HepG2 (cell line): Measurements from ENCODE around the gene ZBTB7B. TPM values are rescaled to one million over a fixed set of nuclear protein-coding genes. Genes with fewer than 3 reads are reported as not detected.
A peak's percentile ranks its signal among the peaks of the same experiment; 100 is the strongest.

Experiments used
- ATAD3A ChIP-seq: sonication (generic); formaldehyde crosslinking; IDR thresholded peaks from 2 replicates; pipeline ENCODE4 v1.4.0; 2020; ENCODE audit warnings: missing genetic modification reagents
- CHD2 ChIP-seq: IDR thresholded peaks from 2 replicates; pipeline ENCODE4 v1.6.1; 2011; ENCODE audit warnings: low read depth, low read length, improper control_type of control experiment
- E2F1 ChIP-seq: sonication (generic); formaldehyde crosslinking; IDR thresholded peaks from 2 replicates; pipeline ENCODE4 v1.5.0; 2020; ENCODE audit warnings: missing genetic modification reagents
- HOXA7 ChIP-seq: sonication (generic); formaldehyde crosslinking; IDR thresholded peaks from 2 replicates; pipeline ENCODE4 v1.8.1; 2022; ENCODE audit warnings: mild to moderate bottlenecking, missing genetic modification reagents, moderate library complexity
- KLF6 ChIP-seq: IDR thresholded peaks from 2 replicates; pipeline ENCODE4 v1.8.0; 2016; ENCODE audit warnings: missing biosample characterization, missing genetic modification reagents
- MAX ChIP-seq: IDR thresholded peaks from 2 replicates; pipeline ENCODE4 v1.6.1; 2012; ENCODE audit warnings: inconsistent platforms
- PCBP1 ChIP-seq: fragments of 200-400 bp; formaldehyde crosslinking; IDR thresholded peaks from 2 replicates; pipeline ENCODE4 v1.6.1; 2017; ENCODE audit warnings: mild to moderate bottlenecking, low read depth, low read length, borderline replicate concordance
- ZBTB43 ChIP-seq: sonication (generic); formaldehyde crosslinking; conservative IDR thresholded peaks from 2 replicates; pipeline ENCODE4 v1.4.0; 2020; ENCODE audit warnings: missing genetic modification reagents
- ZFYVE20 ChIP-seq: sonication (generic); formaldehyde crosslinking; IDR thresholded peaks from 2 replicates; pipeline ENCODE4 v1.8.0; 2023; ENCODE audit warnings: low read depth, mild to moderate bottlenecking, moderate library complexity, missing genetic modification reagents, borderline replicate concordance
- ZNF274 ChIP-seq: sonication (generic); formaldehyde crosslinking; IDR thresholded peaks from 2 replicates; pipeline ENCODE4 v1.5.1; 2020; ENCODE audit warnings: mild to moderate bottlenecking, missing genetic modification reagents
- ZNF292 ChIP-seq: sonication (generic); formaldehyde crosslinking; IDR thresholded peaks from 2 replicates; pipeline ENCODE4 v1.8.1; 2022; ENCODE audit warnings: mild to moderate bottlenecking, low read depth, missing genetic modification reagents, borderline replicate concordance
- ZNF3 ChIP-seq: IDR thresholded peaks from 2 replicates; pipeline ENCODE4 v1.7.0; 2017; ENCODE audit warnings: inconsistent platforms
- ZNF326 ChIP-seq: sonication (generic); formaldehyde crosslinking; IDR thresholded peaks from 2 replicates; pipeline ENCODE4 v1.4.0; 2020; ENCODE audit warnings: missing genetic modification reagents, borderline replicate concordance
- ZNF468 ChIP-seq: sonication (generic); formaldehyde crosslinking; IDR thresholded peaks from 2 replicates; pipeline ENCODE4 v1.8.0; 2022; ENCODE audit warnings: mild to moderate bottlenecking, moderate library complexity, missing genetic modification reagents
- ZNF512B ChIP-seq: sonication (generic); formaldehyde crosslinking; IDR thresholded peaks from 2 replicates; pipeline ENCODE4 v1.5.1; 2020; ENCODE audit warnings: missing genetic modification reagents, mild to moderate bottlenecking, borderline replicate concordance
- ZNF761 ChIP-seq: sonication (generic); formaldehyde crosslinking; conservative IDR thresholded peaks from 2 replicates; pipeline ENCODE4 v1.4.0; 2020; ENCODE audit warnings: mild to moderate bottlenecking, missing genetic modification reagents
- polyA plus RNA-seq, 8 experiments: library from polyadenylated mRNA; depleted of rRNA in 3 of 8; stranded (reverse) in 7 of 8; unstranded in 1 of 8; fragments of >200 nt; fragmentation: Illumina TruSeq in 4 of 8; extraction: Trizol in 4 of 8; gene quantifications; 2 replicates each; pipeline versions ENCODE4 v1.2.1 to v1.2.3, GENCODE V29; 2011 to 2016; ENCODE audit warnings: low read depth in 4 of 8, missing spikeins in 1 of 8, mixed read lengths in 1 of 8; ENCODE audit not compliant: insufficient read depth in 1 of 8
- total RNA-seq, 5 experiments: library from RNA; depleted of rRNA; stranded (reverse); fragments of >200 nt; fragmentation: Illumina TruSeq; extraction: Trizol; gene quantifications; 2 replicates each; pipeline ENCODE4 v1.2.3, GENCODE V29; 2016; ENCODE audit warnings: low read depth in 1 of 5
- TF ChIP-seq, protein P1 (sequence below): sonication (generic); formaldehyde crosslinking; IDR thresholded peaks from 2 replicates; pipeline ENCODE4 v1.5.0; 2020; ENCODE audit warnings: missing genetic modification reagents
- TF ChIP-seq, protein P2 (sequence below): sonication (generic); formaldehyde crosslinking; IDR thresholded peaks from 2 replicates; pipeline ENCODE4 v1.4.0; 2020; ENCODE audit warnings: missing genetic modification reagents, borderline replicate concordance

ZBTB7B gene
- total and polyA plus RNA-seq, 2 of the 13 experiments (the other 11 are each of a cell fraction or from before 2014, with no cell fraction given), result 15.5 to 17.5 TPM

DNA sequence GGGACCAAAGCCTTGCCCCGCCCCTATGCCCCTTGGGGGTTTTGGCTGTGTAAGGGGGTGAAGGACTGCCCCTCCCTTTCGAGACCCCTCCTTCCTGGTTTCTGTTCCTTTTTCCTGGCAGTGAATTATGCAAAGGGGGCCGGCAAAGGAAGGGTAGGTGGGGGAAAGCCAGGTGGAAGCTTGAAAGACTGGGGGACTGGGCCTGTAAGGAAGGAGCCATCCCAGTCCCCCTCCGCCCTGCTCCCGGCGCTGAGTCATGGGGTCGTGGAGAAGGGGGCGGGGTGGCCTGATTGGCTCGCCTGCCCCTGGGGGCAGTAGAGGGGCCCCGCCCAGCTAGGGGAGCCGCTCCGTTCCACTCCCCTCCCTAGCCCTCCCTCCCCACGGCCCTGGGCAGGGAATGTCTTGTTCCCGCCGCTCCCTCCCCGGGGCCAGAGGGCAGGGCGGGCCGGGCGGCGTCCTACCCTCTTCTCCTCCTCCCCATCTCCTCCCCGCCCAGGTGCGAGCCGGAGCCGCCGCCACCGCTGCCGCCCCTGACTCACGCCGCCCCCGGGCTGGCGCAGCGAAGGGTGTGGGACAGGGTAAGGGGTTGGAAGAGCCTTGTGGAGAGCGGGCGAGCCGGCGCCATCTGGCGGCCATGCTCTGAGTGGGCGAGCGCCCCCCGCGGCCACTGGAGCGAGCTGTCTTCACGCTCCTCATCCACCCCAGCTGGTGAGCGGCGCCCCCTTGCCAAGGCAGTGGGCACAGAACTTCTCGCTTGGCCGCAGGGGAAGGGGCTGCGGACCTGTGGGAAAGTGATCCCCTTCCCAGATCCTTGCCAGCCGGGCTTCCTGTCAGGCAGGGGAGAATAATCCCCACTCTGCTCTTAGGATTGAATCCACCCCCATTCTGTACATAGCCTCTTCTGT is 14.7 kb downstream of the ZBTB7B start (continued):
- no peak for TF ChIP-seq ZBTB43 (CRISPR knock-in tag)
- TF ChIP-seq PCBP1, result 0 out of 2 replicates have a peak, but pooled peaks have one; percentile 30
- TF ChIP-seq CHD2, result no peak
- TF ChIP-seq, protein P1, sequence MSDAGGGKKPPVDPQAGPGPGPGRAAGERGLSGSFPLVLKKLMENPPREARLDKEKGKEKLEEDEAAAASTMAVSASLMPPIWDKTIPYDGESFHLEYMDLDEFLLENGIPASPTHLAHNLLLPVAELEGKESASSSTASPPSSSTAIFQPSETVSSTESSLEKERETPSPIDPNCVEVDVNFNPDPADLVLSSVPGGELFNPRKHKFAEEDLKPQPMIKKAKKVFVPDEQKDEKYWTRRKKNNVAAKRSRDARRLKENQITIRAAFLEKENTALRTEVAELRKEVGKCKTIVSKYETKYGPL (CRISPR knock-in tag), result no peak
- no peak for TF ChIP-seq ZFYVE20 (CRISPR knock-in tag)
- TF ChIP-seq, protein P2, sequence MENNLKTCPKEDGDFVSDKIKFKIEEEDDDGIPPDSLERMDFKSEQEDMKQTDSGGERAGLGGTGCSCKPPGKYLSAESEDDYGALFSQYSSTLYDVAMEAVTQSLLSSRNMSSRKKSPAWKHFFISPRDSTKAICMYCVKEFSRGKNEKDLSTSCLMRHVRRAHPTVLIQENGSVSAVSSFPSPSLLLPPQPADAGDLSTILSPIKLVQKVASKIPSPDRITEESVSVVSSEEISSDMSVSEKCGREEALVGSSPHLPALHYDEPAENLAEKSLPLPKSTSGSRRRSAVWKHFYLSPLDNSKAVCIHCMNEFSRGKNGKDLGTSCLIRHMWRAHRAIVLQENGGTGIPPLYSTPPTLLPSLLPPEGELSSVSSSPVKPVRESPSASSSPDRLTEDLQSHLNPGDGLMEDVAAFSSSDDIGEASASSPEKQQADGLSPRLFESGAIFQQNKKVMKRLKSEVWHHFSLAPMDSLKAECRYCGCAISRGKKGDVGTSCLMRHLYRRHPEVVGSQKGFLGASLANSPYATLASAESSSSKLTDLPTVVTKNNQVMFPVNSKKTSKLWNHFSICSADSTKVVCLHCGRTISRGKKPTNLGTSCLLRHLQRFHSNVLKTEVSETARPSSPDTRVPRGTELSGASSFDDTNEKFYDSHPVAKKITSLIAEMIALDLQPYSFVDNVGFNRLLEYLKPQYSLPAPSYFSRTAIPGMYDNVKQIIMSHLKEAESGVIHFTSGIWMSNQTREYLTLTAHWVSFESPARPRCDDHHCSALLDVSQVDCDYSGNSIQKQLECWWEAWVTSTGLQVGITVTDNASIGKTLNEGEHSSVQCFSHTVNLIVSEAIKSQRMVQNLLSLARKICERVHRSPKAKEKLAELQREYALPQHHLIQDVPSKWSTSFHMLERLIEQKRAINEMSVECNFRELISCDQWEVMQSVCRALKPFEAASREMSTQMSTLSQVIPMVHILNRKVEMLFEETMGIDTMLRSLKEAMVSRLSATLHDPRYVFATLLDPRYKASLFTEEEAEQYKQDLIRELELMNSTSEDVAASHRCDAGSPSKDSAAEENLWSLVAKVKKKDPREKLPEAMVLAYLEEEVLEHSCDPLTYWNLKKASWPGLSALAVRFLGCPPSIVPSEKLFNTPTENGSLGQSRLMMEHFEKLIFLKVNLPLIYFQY (CRISPR knock-in tag), result peak; percentile 75; the same call in 1 of the 2 replicates
- TF ChIP-seq ZNF274, result peak; percentile 90
- no peak for TF ChIP-seq HOXA7 (CRISPR knock-in tag)
- peak; percentile 75 for TF ChIP-seq E2F1 (CRISPR knock-in tag)
- no peak for TF ChIP-seq ZNF3
- TF ChIP-seq ZNF761 (CRISPR knock-in tag), result peak; percentile 69
- TF ChIP-seq ATAD3A (CRISPR knock-in tag), result no peak
- TF ChIP-seq MAX, result peak; percentile 79
- TF ChIP-seq KLF6, result peak; percentile 81
- TF ChIP-seq ZNF468 (CRISPR knock-in tag), result no peak
- 0 out of 2 replicates have a peak, but pooled peaks have one; percentile 37 for TF ChIP-seq ZNF512B (CRISPR knock-in tag)
- TF ChIP-seq ZNF292, result no peak
- no peak; the same call in 1 of the 2 replicates for TF ChIP-seq ZNF326 (CRISPR knock-in tag)
